Smooth muscle cell of the brain vasculature (primary cell): Measurements from ENCODE around the gene DCTN3.

Experiments used
- DNase-seq: peaks from one replicate; pipeline ENCODE4 v3.0.0-alpha.2; 2012; ENCODE audit warnings: low read depth, low spot score

The DCTN3 gene

GRCh38 chr9:34573599-34574325 lies 46.5 kb downstream of the DCTN3 start:
- DNase-seq, result no peak

- DNase-seq, result no peak
These were observed 47.7 kb downstream of the DCTN3 start for GRCh38 chr9:34572628-34573027.

GRCh38 chr9:34572092-34572491 lies 48.2 kb downstream of the DCTN3 start:
- no peak for DNase-seq

- no peak for DNase-seq
These were observed 48.8 kb downstream of the DCTN3 start for GRCh38 chr9:34571481-34571810.

GRCh38 chr9:34570809-34571480 lies 49.4 kb downstream of the DCTN3 start:
- DNase-seq, result no peak

GRCh38 chr9:34570376-34570775 lies 49.9 kb downstream of the DCTN3 start:
- no peak for DNase-seq

- no peak for DNase-seq
These were observed 51.5 kb downstream of the DCTN3 start for GRCh38 chr9:34568774-34569173.

GRCh38 chr9:34568133-34568532 lies 52.2 kb downstream of the DCTN3 start:
- no peak for DNase-seq

GRCh38 chr9:34566972-34567371 lies 53.3 kb downstream of the DCTN3 start:
- DNase-seq, result no peak

- no peak for DNase-seq
These were observed 54.0 kb downstream of the DCTN3 start for GRCh38 chr9:34566322-34566721.

- no peak for DNase-seq
These were observed 54.4 kb downstream of the DCTN3 start for GRCh38 chr9:34565856-34566255.

GRCh38 chr9:34564617-34565016 lies 55.7 kb downstream of the DCTN3 start:
- no peak for DNase-seq
